ENCODE data around the gene LDHA. TPM values are rescaled to one million over a fixed set of nuclear protein-coding genes. Genes with fewer than 3 reads are reported as not detected.

Gene LDHA
- total RNA-seq, 4 donors from 2014 or later = 354 to 1,010 (median 500) TPM

GRCh38 chr11:18392434-18393321 lies 1.7 kb upstream of the LDHA start:
- intact Hi-C loops (cut with DNase I; ENCODE audit: low total_unique reads) = loop anchor here (10.0 kb wide), 3 partner anchors 378 to 1992 kb away; partner anchors contain the start of genes NAV2, PRMT3 and SERGEF
- H3K4me3 ChIP-seq = no peak overlapping the region
- H3K27ac ChIP-seq = peak overlapping the region in 3 of 4 donors; percentile 28 to 94 (median 93)
- no peaks in the 10 kb centered on the region for H3K27me3 ChIP-seq
- peaks cover 0 to 13% of the 10 kb centered on the region in 2 donors for H3K36me3 ChIP-seq
- in situ Hi-C loops (cut with MboI; ENCODE audit: low sequenced_read_pairs in 4 of 4) = loop anchor here in 1 of 4 donors (10.0 kb wide), 1 partner anchor 68 kb away; the partner anchor contains the start of genes GTF2H1 and HPS5
- H3K9me3 ChIP-seq = no peaks in the 10 kb centered on the region
- peaks cover 15 to 19% of the 10 kb centered on the region in 2 donors for H3K4me1 ChIP-seq
- ATAC-seq = no peak
- DNase-seq = no peak
- no peak for TF ChIP-seq CTCF (IDR thresholded peaks at IDR 0.05 in 4 of 5, conservative IDR thresholded peaks at IDR 0.05 in 1 of 5)

- in situ Hi-C loops (cut with MboI; ENCODE audit: low sequenced_read_pairs in 4 of 4) = loop anchor here in 1 of 4 donors (10.0 kb wide), 1 partner anchor 69 kb away; the partner anchor contains the start of genes GTF2H1 and HPS5
- Histone ChIP-seq H3K9me3 (no peaks in the 10 kb centered on the region), H3K36me3 (peaks cover 0 to 22% of the 10 kb centered on the region in 2 donors), H3K4me1 (peaks cover 15 to 19% of the 10 kb centered on the region in 2 donors), H3K27ac (peak overlapping the region; percentile 85 to 94 (median 93)), H3K27me3 (no peaks in the 10 kb centered on the region), H3K4me3 (peak overlapping the region; percentile 67 to 86 (median 74))
- no peak for TF ChIP-seq POLR2A (IDR thresholded peaks at IDR 0.05)
- no peak for TF ChIP-seq CTCF (IDR thresholded peaks at IDR 0.05 in 4 of 5, conservative IDR thresholded peaks at IDR 0.05 in 1 of 5)
- ATAC-seq (peak in 1 of 2 donors; percentile 12), DNase-seq (no peak)
- intact Hi-C loops (cut with DNase I; ENCODE audit: low total_unique reads) = loop anchor here (1.0 to 10.0 kb wide), 6 partner anchors 133 to 1991 kb away; partner anchors contain the start of genes NAV2, PRMT3, SERGEF and SPTY2D1
Measured at GRCh38 chr11:18393581-18394274, 635 bp upstream of the LDHA start.

- Histone ChIP-seq H3K9me3 (no peaks in the 10 kb centered on the region), H3K36me3 (peaks cover 0 to 36% of the 10 kb centered on the region in 2 donors), H3K4me3 (peak overlapping the region; percentile 67 to 86 (median 74)), H3K27ac (peak overlapping the region; percentile 85 to 94 (median 93)), H3K4me1 (peaks cover 15 to 23% of the 10 kb centered on the region in 2 donors), H3K27me3 (no peaks in the 10 kb centered on the region)
- peak; percentile 57 to 66 for ATAC-seq
- DNase-seq = peak; percentile 46 to 87
- in situ Hi-C loops (cut with MboI; ENCODE audit: low sequenced_read_pairs in 4 of 4) (loop anchor here in 3 of 4 donors (5.0 to 10.0 kb wide), 3 partner anchors 70 to 78 kb away; partner anchors contain the start of genes GTF2H1 (in 2 of the 3) and HPS5 (in 2 of the 3)), intact Hi-C loops (cut with DNase I; ENCODE audit: low total_unique reads) (loop anchor here (1.0 to 10.0 kb wide), 6 partner anchors 132 to 1990 kb away; partner anchors contain the start of genes NAV2, PRMT3, SERGEF and SPTY2D1)
- TF ChIP-seq CTCF (IDR thresholded peaks at IDR 0.05 in 4 of 5, conservative IDR thresholded peaks at IDR 0.05 in 1 of 5) (no peak), POLR2A (IDR thresholded peaks at IDR 0.05) (no peak)
Measured at GRCh38 chr11:18394928-18395734, 768 bp downstream of the LDHA start.
